ENCODE measurements around the gene SLC9A3.

The SLC9A3 gene

GRCh38 chr5:501105-501830, 23.0 kb downstream of the SLC9A3 start:
- TF ChIP-seq, protein P1, sequence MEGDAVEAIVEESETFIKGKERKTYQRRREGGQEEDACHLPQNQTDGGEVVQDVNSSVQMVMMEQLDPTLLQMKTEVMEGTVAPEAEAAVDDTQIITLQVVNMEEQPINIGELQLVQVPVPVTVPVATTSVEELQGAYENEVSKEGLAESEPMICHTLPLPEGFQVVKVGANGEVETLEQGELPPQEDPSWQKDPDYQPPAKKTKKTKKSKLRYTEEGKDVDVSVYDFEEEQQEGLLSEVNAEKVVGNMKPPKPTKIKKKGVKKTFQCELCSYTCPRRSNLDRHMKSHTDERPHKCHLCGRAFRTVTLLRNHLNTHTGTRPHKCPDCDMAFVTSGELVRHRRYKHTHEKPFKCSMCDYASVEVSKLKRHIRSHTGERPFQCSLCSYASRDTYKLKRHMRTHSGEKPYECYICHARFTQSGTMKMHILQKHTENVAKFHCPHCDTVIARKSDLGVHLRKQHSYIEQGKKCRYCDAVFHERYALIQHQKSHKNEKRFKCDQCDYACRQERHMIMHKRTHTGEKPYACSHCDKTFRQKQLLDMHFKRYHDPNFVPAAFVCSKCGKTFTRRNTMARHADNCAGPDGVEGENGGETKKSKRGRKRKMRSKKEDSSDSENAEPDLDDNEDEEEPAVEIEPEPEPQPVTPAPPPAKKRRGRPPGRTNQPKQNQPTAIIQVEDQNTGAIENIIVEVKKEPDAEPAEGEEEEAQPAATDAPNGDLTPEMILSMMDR (IDR thresholded peaks at IDR 0.05; ENCODE audit: poor library complexity, severe bottlenecking) = no peak
- no peak overlapping the region for H3K27ac ChIP-seq (ENCODE audit: poor library complexity, severe bottlenecking)
- H3K36me3 ChIP-seq (ENCODE audit: low read depth) = no peaks in the 10 kb centered on the region
- no peaks in the 10 kb centered on the region for H3K4me1 ChIP-seq (ENCODE audit: insufficient read depth, poor library complexity, severe bottlenecking)
- DNase-seq (ENCODE audit: low spot score) = no peak
- peaks cover 69% of the 10 kb centered on the region for H3K27me3 ChIP-seq (ENCODE audit: insufficient read depth, poor library complexity, severe bottlenecking)
- no peaks in the 10 kb centered on the region for H3K9me3 ChIP-seq (ENCODE audit: severe bottlenecking)
- no peak overlapping the region for H3K4me3 ChIP-seq (ENCODE audit: severe bottlenecking)
- peak; percentile 19; the same call in 2 of the 3 replicates for ATAC-seq (ENCODE audit: low read depth)

DNA sequence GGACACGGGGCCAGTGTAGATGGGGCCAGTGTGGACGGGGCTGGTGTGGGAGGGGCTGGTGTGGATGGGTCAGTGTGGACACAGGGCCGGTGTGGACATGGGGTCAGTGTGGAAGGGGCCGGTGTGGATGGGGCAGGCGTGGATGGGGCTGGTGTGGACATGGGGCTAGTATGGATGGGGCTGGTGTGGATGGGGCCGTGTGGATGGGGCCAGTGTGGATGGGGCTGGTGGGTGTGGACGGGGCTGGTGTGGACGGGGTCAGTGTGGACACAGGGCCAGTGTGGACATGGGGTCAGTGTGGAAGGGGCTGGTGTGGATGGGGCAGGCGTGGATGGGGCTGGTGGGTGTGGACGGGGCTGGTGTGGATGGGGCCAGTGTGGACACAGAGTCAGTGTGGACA, 23.8 kb downstream of the SLC9A3 start:
- peaks cover 69% of the 10 kb centered on the region for H3K27me3 ChIP-seq (ENCODE audit: insufficient read depth, poor library complexity, severe bottlenecking)
- DNase-seq (ENCODE audit: low spot score) (no peak), ATAC-seq (ENCODE audit: low read depth) (no peak)
- H3K4me1 ChIP-seq (ENCODE audit: insufficient read depth, poor library complexity, severe bottlenecking) = no peaks in the 10 kb centered on the region
- no peak overlapping the region for H3K4me3 ChIP-seq (ENCODE audit: severe bottlenecking)
- H3K9me3 ChIP-seq (ENCODE audit: severe bottlenecking) = no peaks in the 10 kb centered on the region
- TF ChIP-seq, protein P1 (IDR thresholded peaks at IDR 0.05; ENCODE audit: poor library complexity, severe bottlenecking) = no peak
- no peak overlapping the region for H3K27ac ChIP-seq (ENCODE audit: poor library complexity, severe bottlenecking)
- no peaks in the 10 kb centered on the region for H3K36me3 ChIP-seq (ENCODE audit: low read depth)

DNA sequence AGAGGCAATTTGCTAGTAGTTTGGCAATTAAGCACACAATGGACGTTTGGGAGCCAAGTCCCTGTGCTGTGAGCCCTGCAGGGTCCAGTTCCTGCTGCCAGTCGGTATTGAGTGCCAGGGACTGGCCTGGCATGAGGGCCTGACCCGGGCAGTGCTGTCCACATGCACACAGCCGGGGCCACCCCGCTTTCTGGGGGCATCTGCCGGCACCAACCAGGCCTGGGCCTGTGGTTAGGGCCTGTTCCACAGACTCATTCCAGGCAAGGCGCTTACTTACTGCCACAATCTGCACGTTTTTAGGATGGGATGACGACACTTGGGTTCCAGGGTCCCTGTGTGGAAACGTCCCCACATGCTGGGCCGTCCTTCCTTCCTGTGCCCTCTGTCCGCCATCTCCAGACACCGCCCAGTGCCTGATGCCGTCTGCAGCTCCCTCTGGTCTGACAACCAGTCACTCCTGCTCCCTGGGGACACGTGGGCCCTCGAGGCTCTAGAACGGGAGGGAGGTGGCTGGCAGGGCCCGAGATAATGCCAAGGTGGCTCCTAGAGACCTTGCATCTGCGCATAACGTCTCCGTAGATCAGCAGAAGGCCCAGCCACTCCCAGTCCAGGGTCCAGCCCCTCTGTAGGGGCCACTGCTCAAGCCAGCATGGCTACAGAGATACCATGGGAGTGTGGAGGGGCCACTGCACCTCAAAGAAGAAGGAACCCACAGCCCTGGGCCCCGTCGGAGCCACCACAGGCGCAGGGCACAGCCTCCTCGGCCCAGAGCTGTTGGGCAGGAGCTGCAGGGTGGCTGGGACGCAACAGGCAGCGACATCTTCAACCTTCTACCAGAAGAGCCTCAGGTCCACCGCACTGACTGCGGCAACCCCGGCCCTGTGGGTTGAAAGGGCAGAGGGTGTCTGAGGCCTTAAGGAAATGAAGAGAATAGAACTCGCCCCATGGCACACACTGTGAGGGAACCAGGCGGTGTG, 24.7 kb downstream of the SLC9A3 start:
- TF ChIP-seq, protein P1 (IDR thresholded peaks at IDR 0.05; ENCODE audit: poor library complexity, severe bottlenecking) = no peak
- no peak overlapping the region for H3K4me3 ChIP-seq (ENCODE audit: severe bottlenecking)
- H3K4me1 ChIP-seq (ENCODE audit: insufficient read depth, poor library complexity, severe bottlenecking) = no peaks in the 10 kb centered on the region
- H3K36me3 ChIP-seq (ENCODE audit: low read depth) = no peaks in the 10 kb centered on the region
- H3K27me3 ChIP-seq (ENCODE audit: insufficient read depth, poor library complexity, severe bottlenecking) = peaks cover 67% of the 10 kb centered on the region
- H3K27ac ChIP-seq (ENCODE audit: poor library complexity, severe bottlenecking) = no peak overlapping the region
- ATAC-seq (ENCODE audit: low read depth) = no peak
- H3K9me3 ChIP-seq (ENCODE audit: severe bottlenecking) = no peaks in the 10 kb centered on the region
- DNase-seq (ENCODE audit: low spot score) = no peak

DNA sequence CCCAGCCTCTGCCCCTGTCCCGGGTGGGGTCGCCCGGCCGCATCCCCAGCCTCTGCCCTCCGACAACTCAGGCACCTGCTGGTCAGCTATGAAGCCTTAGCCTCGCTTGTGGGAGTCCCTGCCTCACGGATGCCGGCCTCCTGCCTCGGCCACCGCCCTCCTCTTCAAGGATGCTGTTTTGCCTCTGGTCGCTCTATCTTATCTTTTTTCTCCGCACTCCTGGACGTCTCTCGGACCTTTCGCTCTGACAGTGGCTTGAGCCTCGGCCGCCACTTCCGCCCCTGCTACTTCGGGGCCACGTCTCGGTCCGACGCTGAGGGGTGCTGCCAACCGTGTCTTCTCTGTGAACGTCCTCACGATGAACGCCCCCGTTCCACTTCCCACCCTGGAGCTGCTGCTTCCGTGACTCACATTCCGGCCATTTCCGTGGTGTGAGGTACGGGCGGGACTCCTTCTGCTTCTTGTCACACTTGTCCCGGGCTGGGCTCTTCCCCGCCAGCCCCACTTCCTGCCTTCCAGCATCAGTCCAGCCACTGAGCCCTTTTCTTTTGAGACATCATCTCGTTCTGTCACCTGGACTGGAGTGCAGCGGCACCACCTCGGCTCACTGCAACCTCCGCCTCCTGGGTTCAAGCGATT, 26.3 kb downstream of the SLC9A3 start:
- H3K4me3 ChIP-seq (ENCODE audit: severe bottlenecking) = no peak overlapping the region
- no peaks in the 10 kb centered on the region for H3K9me3 ChIP-seq (ENCODE audit: severe bottlenecking)
- H3K27ac ChIP-seq (ENCODE audit: poor library complexity, severe bottlenecking) = no peak overlapping the region
- DNase-seq (ENCODE audit: low spot score) (no peak), ATAC-seq (ENCODE audit: low read depth) (no peak)
- no peaks in the 10 kb centered on the region for H3K36me3 ChIP-seq (ENCODE audit: low read depth)
- H3K27me3 ChIP-seq (ENCODE audit: insufficient read depth, poor library complexity, severe bottlenecking) = peaks cover 71% of the 10 kb centered on the region
- TF ChIP-seq, protein P1 (IDR thresholded peaks at IDR 0.05; ENCODE audit: poor library complexity, severe bottlenecking) = no peak
- no peaks in the 10 kb centered on the region for H3K4me1 ChIP-seq (ENCODE audit: insufficient read depth, poor library complexity, severe bottlenecking)
